Retina (tissue), 1 donor: ENCODE measurements around the gene CDK5RAP2.
"Not testable (repeated sequence)": the region's sequence is repeated elsewhere in the genome, so short reads cannot be mapped to it uniquely, and the experiment has no call there.

ENCODE experiments used
- DNase-seq: peaks from one replicate; pipeline ENCODE4 v3.0.0-alpha.2; 2016

Gene CDK5RAP2

DNA sequence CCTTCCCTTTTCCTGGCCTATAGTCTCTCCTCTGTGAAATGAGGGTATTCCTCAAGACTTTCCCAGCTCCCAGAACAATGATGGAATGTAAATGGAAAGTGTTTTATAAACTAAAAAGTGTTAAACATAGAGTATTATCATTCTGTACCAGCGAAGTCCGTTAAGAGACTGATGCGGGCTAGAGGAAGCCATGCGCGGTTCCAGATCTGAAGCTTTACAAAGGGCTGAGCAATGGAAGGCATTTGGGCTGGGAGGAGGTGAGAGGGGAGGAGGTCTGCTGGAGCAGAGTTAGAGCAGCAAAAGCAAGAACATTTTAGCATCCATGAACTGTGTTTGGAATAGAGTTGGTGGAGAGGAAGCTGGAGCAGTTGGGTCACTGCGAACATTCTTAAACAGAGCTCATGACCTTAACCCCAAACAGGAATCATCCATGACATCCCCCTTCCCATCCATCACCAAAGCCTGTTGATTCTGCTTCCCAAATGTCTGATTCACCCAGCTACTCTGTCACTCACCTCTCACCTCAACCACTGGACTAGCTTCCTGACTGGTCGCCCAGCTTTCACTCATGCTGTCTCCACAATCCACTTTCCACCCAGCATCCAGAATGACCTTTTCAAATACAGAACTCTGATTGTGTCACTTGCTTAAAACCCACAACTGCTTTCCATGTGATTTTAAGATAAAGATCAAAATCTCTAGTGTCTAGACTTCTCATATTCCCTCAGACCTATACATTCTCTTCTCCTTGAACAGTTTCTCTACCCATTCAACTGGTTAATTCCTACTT is 37.1 kb downstream of the CDK5RAP2 start:
- no peak for DNase-seq

DNA sequence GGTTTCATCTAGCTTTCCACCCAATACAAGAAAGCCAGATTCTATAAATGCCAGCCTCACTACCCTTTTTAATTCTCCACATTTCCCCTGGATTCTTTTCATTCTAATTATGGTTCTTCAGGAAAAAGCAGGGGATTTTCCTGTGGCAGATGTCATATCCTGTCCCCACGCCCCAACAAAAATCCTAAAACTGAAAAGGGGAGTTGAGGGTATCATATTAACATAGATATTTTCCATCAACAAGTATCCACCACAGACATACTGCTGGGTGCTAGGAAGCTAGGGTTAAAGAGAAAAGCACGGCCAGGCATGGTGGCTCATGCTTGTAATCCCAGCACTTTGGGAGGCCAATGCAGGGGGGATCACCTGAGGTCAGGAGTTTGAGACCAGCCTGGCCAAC is 38.0 kb downstream of the CDK5RAP2 start:
- DNase-seq: no peak

DNA sequence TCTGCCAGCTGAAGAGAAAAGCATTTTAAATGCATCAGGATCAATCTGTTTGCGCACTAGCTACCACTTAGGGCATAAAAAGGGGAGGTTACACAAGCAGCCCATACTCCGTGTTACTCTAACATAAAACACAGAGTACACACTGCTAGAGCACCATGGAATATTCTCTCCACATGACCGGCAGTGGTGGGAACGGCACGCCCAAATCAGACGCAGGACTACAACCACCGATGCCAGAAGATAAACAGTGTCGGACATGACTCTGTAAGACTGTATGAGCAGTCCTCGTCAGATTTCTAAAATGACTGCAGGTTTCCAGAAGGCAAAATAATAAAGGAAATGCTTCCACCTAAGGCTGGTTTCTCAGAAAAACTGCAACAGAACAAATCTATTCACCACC is 40.0 kb downstream of the CDK5RAP2 start:
- no peak for DNase-seq

DNA sequence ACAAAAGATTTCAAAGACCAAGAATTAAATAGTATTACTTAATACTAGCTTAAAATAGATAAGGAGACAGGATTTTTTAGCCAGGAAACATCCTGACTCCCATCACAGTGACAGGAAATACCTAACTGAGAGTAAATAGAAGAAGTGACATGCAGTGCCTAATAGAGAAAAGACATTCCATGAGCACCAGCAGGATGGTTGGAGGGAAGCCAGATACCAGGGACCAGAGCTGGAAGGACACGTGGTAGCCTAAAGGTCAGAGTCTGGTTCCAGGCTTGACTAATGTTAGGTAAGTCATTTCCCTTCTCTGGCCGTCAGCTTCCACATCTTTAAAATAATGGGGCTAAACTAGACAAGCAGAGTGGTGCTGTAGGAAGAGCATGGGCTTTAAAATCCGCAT is 41.6 kb downstream of the CDK5RAP2 start:
- no peak for DNase-seq

DNA sequence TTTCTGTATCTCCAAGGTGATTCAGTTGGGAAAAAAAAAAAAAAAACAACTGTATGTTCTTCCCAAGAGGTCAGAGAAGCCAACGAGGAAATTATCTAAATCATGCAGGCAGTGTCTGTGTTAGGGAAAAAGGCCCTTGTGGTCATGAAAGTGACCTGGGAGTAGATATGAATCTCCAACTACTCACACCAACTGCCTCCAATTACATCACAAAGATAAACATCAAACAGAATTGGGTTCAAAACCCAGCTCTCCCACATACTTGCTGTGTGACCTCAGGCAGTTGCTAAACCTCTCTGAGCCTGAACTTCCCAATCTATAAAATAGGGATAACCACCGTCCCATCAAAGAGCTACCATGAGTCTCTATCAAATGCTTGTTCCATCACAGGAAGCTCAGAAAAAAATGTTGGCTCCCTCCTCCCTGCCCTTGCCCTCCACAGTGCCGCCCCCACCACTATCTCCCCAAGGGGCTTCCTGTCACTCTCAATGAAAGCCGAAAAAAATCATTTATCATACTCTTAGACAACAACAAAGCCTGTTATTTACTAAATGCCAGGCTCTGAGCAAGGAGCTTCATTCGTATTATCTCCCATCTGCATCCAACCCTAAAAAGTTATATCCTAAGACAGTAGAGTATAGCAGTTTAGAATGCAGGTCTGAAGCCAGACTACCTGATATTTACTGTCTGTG is 42.9 kb downstream of the CDK5RAP2 start:
- no peak for DNase-seq

DNA sequence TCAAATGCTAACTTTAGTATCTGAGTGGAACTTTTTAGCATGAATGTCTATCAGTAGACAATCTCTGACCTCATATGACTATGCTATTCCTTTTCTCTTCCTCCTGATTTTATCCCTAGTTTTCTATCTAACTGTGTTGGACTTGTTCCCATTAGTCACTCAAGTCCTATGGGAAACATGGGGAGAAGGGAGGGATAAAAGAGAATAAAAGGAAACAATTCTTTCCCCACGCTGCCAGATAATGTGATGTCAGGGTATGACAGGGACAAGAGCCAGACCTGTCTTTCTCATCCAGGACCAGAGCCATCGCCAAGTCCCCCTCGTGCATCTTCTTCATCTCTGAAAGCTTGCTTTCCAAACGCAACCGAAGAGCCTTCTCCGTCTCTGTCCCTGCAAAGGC is 43.9 kb downstream of the CDK5RAP2 start:
- DNase-seq: no peak

DNA sequence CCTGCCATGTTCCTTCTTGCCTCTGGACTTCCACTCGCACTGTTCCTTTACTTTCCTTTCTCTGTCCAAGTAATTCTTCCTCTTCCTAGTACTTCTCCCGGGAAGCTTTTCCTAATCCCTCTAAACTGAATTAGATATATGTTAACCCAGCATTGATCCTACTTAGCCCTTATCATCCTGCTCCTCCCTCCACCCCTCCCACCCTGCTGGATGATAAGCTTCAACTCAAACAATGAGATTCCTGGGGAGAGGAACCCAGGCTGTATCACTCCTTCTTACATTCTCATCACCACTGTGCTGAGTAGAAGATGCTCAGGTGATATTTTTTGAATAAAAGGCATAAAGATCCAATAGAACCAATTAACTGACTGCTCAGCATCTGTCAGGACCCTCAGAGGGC is 45.7 kb downstream of the CDK5RAP2 start:
- DNase-seq: no peak

DNA sequence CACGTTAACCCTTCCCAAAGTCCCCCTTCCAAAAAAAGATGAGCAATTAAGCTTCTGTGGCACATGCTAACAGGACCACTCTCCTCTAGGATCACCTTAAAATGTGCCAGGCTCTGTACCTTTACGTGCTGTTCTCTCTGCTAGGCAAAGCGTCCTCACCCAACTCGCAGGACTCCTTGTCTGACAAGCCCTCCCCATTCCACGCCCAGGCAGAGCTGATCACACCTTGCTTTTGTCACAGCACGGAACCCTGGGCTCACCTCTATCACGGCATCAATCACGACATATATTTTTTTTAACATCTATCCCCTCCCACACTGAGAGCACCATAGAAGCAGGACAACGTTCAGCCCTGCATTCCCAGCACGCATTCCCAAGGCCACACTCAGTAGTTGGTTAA is 47.1 kb downstream of the CDK5RAP2 start:
- DNase-seq: no peak

DNA sequence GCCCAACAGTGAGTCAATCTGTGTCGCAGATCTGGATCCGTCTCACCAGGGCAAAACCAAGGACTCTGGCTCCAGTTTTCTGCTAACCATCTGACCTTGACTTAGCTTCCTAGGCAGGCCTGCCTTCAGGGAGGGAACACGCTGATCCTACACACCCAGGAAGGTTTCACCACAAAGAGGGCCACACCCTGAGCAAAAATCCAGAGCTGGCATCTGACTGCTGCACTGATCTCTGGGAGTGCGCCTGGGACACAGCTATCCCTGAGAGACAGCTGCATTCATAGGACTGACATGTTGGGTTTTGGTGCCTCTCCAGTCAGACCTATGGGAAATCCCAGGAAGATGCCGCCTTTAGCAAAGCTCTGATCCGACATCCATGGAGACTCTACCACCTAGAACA is 47.5 kb downstream of the CDK5RAP2 start:
- DNase-seq: no peak

DNA sequence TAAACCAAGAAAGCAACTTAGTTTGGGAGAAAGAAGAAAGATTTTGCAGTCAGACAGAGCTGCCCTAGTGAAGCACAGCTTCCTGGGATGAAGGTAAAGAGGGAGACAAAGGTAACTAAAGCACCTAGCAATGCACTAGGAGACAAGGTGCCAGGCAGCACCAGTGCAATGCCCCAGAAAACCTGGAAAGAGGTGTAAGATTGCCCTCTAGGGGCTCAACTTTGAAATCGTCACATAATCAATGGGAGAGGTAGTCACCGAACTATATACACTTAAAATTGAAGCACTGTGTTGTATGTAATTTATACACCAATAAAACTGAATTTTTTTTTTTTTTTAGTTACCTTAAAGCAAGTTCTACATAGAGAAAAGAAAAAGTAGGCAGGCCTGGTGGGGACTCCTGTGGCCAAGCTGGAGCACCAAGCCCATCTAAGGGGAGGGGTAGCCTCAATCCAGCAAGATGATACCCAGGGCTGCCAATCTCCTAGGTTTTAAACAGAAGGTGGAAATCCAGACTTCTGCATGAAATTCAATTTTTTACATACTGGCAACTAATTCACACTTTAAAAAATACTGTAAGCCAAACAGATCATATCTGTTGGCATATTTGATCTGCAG is 48.2 kb downstream of the CDK5RAP2 start:
- DNase-seq: no peak

DNA sequence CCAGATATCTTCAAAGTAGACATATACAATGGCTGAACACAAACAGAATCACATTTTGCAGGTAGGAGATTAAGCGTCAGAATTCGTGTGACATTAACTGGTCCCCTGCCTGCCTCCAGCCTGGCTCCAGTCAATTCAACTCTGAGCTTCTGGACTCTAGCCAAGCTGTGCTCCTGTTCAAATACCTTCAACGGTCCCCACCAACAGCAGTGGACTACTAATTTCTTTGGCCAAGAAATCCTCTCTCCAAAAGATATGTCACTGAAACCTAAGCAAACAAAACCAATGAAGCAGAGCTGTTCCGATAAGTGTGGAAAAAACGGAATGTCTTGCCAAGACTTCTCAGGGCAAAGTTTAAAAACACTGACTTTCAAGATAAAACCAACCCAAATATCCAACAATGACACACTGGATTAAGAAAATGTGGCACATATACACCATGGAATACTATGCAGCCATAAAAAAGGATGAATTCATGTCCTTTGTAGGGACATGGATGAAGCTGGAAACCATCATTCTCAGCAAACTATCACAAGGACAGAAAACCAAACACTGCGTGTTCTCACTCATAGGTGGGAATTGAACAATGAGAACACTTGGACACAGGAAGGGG is 49.6 kb downstream of the CDK5RAP2 start:
- DNase-seq: not testable (repeated sequence)

DNA sequence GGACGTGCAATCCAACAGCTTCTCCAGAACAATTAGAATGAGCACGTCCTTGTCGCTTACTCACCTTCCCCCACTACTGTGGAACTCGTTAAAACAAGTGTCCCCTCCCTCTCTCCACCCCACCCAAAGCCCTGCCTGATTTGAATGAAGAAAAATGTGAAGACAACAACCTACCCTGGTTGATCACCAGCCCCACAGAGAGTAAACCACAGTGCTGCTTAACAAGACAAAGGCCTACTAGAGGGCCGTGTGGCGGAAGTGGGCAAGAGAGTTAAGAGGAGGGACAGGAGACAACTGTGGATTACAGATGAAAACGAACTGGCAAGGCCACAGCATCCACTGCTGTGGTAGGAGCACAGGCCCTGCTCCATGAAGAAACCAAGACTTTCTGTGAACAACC is 51.1 kb downstream of the CDK5RAP2 start:
- DNase-seq: no peak

DNA sequence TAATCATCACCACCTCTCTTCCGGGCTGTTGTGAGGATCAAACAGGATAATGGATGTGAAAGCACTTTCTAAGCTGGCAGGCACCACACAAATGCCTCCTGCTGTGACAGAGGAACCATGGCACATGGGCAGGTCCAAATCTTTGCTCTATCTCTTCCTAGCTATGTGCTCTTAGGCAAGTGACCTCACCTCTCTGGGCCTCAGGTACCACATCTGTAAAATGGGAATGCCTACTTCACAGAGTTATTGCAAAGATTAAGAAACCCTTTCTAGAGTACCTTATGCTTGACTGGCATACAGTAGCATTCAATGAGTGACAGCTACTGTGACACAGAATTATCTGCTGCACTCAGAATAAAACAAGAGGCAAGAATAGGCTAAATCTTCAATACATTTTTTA is 51.6 kb downstream of the CDK5RAP2 start:
- DNase-seq: no peak

DNA sequence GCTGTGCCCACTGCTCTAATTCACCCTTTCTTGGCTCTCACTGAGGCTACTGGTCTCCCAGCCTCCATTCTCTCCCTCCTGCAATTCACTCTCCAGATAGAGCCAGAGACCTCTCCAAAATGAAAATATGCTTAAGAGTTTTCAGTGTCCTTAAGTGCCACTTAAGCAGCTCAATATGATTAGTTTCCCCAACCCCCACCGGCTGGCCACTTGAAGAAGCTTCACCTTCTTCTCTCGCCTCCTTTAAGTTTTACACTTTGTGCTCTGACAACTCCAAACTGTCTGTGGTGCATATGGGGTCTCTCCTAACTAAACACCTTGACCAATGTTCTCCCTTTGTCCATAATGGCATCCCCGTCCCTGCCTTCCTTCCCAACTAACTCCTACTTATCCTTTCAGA is 53.4 kb downstream of the CDK5RAP2 start:
- no peak for DNase-seq

DNA sequence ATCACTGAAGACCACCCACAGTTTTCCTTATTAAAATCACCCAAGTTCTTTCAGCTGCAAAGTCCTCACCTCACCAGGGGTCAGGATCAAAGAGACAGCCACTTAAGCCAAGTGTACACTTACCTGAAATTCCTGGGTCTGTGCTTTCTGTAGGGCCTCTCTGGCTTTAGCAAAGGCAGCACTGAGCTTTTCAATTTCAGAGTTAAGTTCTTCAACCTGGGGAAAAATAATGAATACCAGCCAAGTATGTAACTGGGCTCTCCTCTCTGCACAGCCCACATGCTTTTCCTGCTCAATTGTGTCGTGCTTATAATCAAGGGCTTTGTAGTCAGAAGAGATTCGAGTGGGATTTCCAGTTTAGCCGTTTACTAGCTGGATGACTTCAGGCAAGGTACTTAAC is 55.1 kb downstream of the CDK5RAP2 start:
- DNase-seq: no peak

DNA sequence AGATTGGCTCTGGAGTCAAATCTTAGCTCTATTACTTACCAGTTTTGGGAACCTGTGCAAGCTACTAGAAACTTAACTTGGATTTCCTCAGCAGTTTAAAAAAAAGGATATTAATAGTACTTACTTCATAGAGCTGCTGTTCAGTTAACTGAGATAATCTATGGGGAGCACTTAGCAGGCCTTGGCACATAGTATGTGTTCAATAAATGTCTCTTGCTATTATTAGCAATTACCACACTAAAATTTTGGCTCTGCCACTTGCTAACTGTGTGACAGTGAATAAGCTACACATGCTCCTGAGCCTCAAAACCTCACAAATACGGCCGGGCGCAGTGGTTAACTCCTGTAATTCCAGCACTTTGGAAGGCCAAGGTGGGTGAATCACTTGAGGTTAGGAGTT is 55.9 kb downstream of the CDK5RAP2 start:
- DNase-seq: no peak

DNA sequence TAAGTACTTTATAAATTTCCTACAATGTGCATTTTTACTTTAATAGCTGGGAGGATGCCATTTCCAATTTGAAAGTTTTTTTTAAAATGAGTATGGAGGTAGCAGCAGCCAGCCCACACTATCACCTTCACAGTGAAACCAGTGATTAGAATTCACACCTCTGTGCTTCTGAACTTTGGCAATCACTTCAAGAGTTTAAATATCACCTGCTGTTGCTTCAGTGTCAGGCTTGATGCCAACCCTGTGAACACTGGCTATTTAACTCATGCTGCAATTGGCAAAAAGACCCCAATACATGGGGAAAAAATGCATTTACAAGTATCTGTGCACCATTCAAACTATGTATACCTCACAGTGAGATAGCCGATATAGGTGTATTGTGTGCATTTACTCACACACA is 57.4 kb downstream of the CDK5RAP2 start:
- no peak for DNase-seq

DNA sequence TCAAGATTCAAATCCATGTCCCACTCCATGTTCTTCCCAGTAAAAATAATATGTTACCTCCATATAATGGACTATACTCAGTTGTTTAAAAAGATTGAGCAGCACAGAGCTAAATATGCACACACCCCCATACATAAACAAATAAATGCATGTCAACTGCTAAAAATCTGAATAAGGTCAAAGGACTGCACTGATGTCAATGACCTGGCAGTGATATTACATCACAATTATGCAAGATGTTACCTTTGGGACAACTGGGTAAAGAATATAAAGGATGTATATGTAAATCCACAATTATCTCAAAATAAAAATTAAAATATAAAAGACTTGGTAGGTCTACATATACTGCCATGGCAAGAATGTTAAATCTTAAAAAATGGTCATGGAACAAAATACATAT is 57.9 kb downstream of the CDK5RAP2 start:
- DNase-seq: no peak

DNA sequence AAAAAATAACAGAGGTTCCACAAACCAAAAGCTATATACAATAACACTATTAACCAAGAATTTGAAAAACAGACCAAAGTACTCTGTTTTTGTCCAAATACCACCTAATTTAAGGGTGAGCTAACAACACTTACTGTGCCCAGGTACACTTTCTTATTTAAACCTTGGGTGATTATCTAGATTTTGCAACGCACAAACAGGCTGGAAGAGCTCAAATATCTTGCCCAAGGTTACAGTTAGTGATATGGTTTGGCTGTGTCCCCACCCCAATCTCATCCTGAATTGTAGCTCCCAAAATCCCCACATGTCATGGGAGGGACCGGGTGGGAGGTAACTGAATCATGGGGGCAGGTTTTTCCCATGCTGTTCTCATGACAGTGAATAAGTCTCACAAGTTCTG is 58.9 kb downstream of the CDK5RAP2 start:
- DNase-seq: no peak

DNA sequence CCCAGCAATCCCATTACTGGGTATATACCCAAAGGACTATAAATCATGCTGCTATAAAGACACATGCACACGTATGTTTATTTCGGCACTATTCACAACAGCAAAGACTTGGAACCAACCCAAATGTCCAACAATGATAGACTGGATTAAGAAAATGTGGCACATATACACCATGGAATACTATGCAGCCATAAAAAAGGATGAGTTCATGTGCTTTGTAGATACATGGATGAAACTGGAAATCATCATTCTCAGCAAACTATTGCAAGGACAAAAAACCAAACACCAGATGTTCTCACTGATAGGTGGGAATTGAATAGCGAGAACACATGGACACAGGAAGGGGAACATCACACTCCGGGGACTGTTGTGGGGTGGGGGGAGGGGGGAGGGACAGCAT is 64.0 kb downstream of the CDK5RAP2 start:
- not testable (repeated sequence) for DNase-seq

DNA sequence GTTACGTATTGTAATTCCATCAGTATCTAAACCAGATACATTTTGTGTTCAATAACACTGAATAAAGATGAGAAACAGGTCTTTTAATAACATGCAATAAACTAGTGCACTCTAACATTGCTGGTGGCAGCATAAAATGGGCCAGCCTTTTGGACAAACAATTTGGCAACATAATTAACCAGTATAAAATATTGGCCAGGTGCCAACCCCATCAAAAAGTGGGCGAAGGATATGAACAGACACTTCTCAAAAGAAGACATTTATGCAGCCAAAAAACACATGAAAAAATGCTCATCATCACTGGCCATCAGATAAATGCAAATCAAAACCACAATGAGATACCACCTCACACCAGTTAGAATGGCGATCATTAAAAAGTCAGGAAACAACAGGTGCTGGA is 64.5 kb downstream of the CDK5RAP2 start:
- not testable (repeated sequence) for DNase-seq

DNA sequence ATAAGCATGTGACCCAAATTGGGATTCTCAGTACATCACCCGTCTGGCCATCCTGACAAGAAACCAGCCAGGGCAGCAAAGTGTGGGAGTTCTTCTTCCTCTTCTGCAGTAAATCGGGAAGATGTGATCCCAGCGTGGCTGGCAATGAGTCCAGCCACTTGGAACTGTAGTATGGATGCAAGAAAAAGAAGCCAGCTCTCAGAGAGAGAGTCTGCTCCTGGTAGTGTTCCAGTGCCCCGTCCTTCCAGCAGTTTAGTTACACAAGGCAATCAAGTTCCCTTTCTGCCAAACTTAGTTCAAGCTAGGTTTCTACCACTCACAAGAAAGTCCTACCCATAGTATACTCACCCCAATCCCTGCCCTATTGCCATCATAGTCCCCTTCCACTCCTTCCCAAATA is 65.6 kb downstream of the CDK5RAP2 start:
- DNase-seq: no peak

DNA sequence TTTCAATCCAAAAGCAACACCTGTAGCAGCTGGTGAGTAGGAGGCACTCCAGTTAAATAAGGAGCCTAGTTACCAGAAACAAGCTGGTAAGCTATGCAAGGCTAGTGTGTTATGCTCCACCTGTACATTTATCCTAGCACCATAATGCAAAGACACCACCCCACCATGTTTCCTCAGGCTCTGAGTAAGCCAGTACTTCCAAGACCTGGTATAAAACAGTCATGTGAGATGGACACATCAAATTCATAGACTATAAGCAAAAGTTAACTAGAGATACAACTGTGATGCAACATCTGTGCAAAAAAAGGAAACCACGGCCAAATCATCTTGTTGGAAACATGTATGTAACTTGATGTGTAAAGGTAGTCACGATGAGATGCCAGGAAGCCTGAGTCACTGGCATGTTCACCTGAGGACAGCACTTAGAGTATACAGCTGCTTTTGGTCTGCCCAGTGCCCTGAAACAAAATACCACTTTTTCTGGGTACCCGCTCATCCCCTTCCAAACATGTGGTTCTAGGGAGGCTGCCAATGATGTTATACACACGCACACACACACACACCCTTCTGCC is 66.1 kb downstream of the CDK5RAP2 start:
- DNase-seq: no peak
